WTC11 (cell line): Measurements from ENCODE around the gene TP53AIP1. TPM values are rescaled to one million over a fixed set of nuclear protein-coding genes. Genes with fewer than 3 reads are reported as not detected.

Source experiments
- ATAC-seq: fragments of 200-7000 bp; cut with Tn5 transposase; 2 replicates; pipeline ENCODE4 v1.10.0; 2021; ENCODE audit warnings: mild to moderate bottlenecking, moderate library complexity
- CTCF ChIA-PET: fragments of 300-600 bp; sonication (Branson Sonifier 250); formaldehyde crosslinking; loops from one replicate; lab custom pipeline; 2021; ENCODE audit warnings: antibody characterized with exemption; lab: Charles Lee
- POLR2A ChIA-PET: fragments of 350-600 bp; sonication (Branson Sonifier 250); formaldehyde crosslinking; loops from one replicate; lab custom pipeline; 2021; ENCODE audit warnings: antibody characterized with exemption; lab: Charles Lee
- DNase-seq: peaks from one replicate; pipeline ENCODE4 v3.0.0; 2021; ENCODE audit warnings: low spot score
- H3K27ac Mint-ChIP-seq: 2 replicates; pipeline ENCODE4 v1.8.0; 2021; ENCODE audit warnings: mixed read lengths
- H3K27me3 Mint-ChIP-seq: 2 replicates; pipeline ENCODE4 v1.8.0; 2021; ENCODE audit warnings: low read depth, mild to moderate bottlenecking, moderate library complexity, mixed read lengths
- H3K36me3 Mint-ChIP-seq: 2 replicates; pipeline ENCODE4 v1.8.0; 2021; ENCODE audit warnings: mixed read lengths
- H3K4me1 Mint-ChIP-seq: 2 replicates; pipeline ENCODE4 v1.8.0; 2022; ENCODE audit warnings: mixed read lengths
- H3K4me3 Mint-ChIP-seq: 2 replicates; pipeline ENCODE4 v1.8.0; 2021; ENCODE audit warnings: mild to moderate bottlenecking, moderate library complexity, mixed read lengths
- H3K9me3 Mint-ChIP-seq: 2 replicates; pipeline ENCODE4 v1.8.0; 2021; ENCODE audit warnings: mixed read lengths
- ARID4B ChIP-seq: sonication (generic); formaldehyde crosslinking; IDR thresholded peaks from 2 replicates; pipeline ENCODE4 v1.8.0; 2023; ENCODE audit warnings: missing genetic modification reagents, mild to moderate bottlenecking, borderline replicate concordance
- ATF1 ChIP-seq: sonication (generic); formaldehyde crosslinking; IDR thresholded peaks from 2 replicates; pipeline ENCODE4 v1.8.1; 2023; ENCODE audit warnings: mild to moderate bottlenecking, moderate library complexity, missing genetic modification reagents
- E2F4 ChIP-seq: sonication (generic); formaldehyde crosslinking; IDR thresholded peaks from 2 replicates; pipeline ENCODE4 v1.8.1; 2022; ENCODE audit warnings: low read depth, mild to moderate bottlenecking, moderate library complexity, missing genetic modification reagents, borderline replicate concordance
- FOXP1 ChIP-seq: sonication (generic); formaldehyde crosslinking; IDR thresholded peaks from 2 replicates; pipeline ENCODE4 v1.8.0; 2022; ENCODE audit warnings: missing genetic modification reagents, mild to moderate bottlenecking, moderate library complexity, borderline replicate concordance
- FOXP4 ChIP-seq: sonication (generic); formaldehyde crosslinking; IDR thresholded peaks from 2 replicates; pipeline ENCODE4 v1.8.0; 2022; ENCODE audit warnings: mild to moderate bottlenecking, missing genetic modification reagents
- IRF2 ChIP-seq: sonication (generic); formaldehyde crosslinking; IDR thresholded peaks from 2 replicates; pipeline ENCODE4 v1.8.0; 2022; ENCODE audit warnings: low read depth, missing genetic modification reagents, borderline replicate concordance
- JUN ChIP-seq: sonication (generic); formaldehyde crosslinking; IDR thresholded peaks from 2 replicates; pipeline ENCODE4 v1.8.0; 2023; ENCODE audit warnings: mild to moderate bottlenecking, missing genetic modification reagents
- MAX ChIP-seq: sonication (generic); formaldehyde crosslinking; IDR thresholded peaks from 2 replicates; pipeline ENCODE4 v1.8.0; 2022; ENCODE audit warnings: mild to moderate bottlenecking, missing genetic modification reagents
- MYBL2 ChIP-seq: sonication (generic); formaldehyde crosslinking; IDR thresholded peaks from 2 replicates; pipeline ENCODE4 v1.8.1; 2023; ENCODE audit warnings: mild to moderate bottlenecking, moderate library complexity, missing genetic modification reagents
- PRDM15 ChIP-seq: sonication (generic); formaldehyde crosslinking; IDR thresholded peaks from 2 replicates; pipeline ENCODE4 v1.8.0; 2022; ENCODE audit warnings: missing genetic modification reagents
- RELA ChIP-seq: sonication (generic); formaldehyde crosslinking; IDR thresholded peaks from 2 replicates; pipeline ENCODE4 v1.8.1; 2022; ENCODE audit warnings: missing genetic modification reagents, mild to moderate bottlenecking, borderline replicate concordance
- SP1 ChIP-seq: sonication (generic); formaldehyde crosslinking; conservative IDR thresholded peaks from 2 replicates; pipeline ENCODE4 v1.8.1; 2022; ENCODE audit warnings: missing genetic modification reagents
- TEAD4 ChIP-seq: sonication (generic); formaldehyde crosslinking; IDR thresholded peaks from 2 replicates; pipeline ENCODE4 v1.8.0; 2022; ENCODE audit warnings: mild to moderate bottlenecking, missing genetic modification reagents
- TP53 ChIP-seq: sonication (generic); formaldehyde crosslinking; IDR thresholded peaks from 2 replicates; pipeline ENCODE4 v1.8.1; 2023; ENCODE audit warnings: mild to moderate bottlenecking, missing genetic modification reagents
- USF1 ChIP-seq: sonication (generic); formaldehyde crosslinking; IDR thresholded peaks from 2 replicates; pipeline ENCODE4 v1.8.0; 2022; ENCODE audit warnings: mild to moderate bottlenecking, missing genetic modification reagents
- ZNF121 ChIP-seq: sonication (generic); formaldehyde crosslinking; IDR thresholded peaks from 2 replicates; pipeline ENCODE4 v1.8.0; 2023; ENCODE audit warnings: missing genetic modification reagents
- ZNF232 ChIP-seq: sonication (generic); formaldehyde crosslinking; IDR thresholded peaks from 2 replicates; pipeline ENCODE4 v1.8.0; 2022; ENCODE audit warnings: mild to moderate bottlenecking, missing genetic modification reagents
- ZNF263 ChIP-seq: sonication (generic); formaldehyde crosslinking; IDR thresholded peaks from 2 replicates; pipeline ENCODE4 v1.8.1; 2022; ENCODE audit warnings: low read depth, mild to moderate bottlenecking, moderate library complexity, missing genetic modification reagents
- ZNF396 ChIP-seq: fragments of 250-450 bp; sonication (Bioruptor Pico); IDR thresholded peaks from 2 replicates; pipeline ENCODE4 v1.8.0; 2021; ENCODE audit warnings: mild to moderate bottlenecking, moderate library complexity, borderline replicate concordance
- ZNF416 ChIP-seq: fragments of 250-450 bp; sonication (Bioruptor Pico); IDR thresholded peaks from 2 replicates; pipeline ENCODE4 v1.9.0; 2021; ENCODE audit warnings: mild to moderate bottlenecking, inconsistent platforms
- total RNA-seq: library from RNA; stranded (reverse); gene quantifications from 3 replicates; pipeline ENCODE4 v1.2.3, GENCODE V29; 2021

TP53AIP1 gene
- total RNA-seq, 1 experiment from 2014 or later: 0.07 TPM

- TF ChIP-seq FOXP4 (CRISPR knock-in tag) (no peak), ZNF232 (CRISPR knock-in tag) (no peak), MAX (CRISPR knock-in tag) (no peak), IRF2 (CRISPR knock-in tag) (no peak), USF1 (CRISPR knock-in tag) (no peak), JUN (no peak), TP53 (CRISPR knock-in tag) (no peak), ATF1 (CRISPR knock-in tag) (no peak), RELA (no peak), ARID4B (no peak)
These were observed 10.5 kb upstream of the TP53AIP1 start (continued) for GRCh38 chr11:128953151-128953550.

- DNase-seq: no peak
- H3K4me3 Mint-ChIP-seq: no peak overlapping the region
- H3K27me3 Mint-ChIP-seq: peaks cover 16% of the 10 kb centered on the region
- H3K36me3 Mint-ChIP-seq: no peaks in the 10 kb centered on the region
- ChIA-PET CTCF (interaction anchor here (1.6 to 3.3 kb wide), 6 partner anchors 12 to 84 kb away, joined by 4 to 100 read pairs (median 23); partner anchors contain the start of gene KCNJ5), POLR2A (no interaction called here)
- no peaks in the 10 kb centered on the region for H3K4me1 Mint-ChIP-seq
- TF ChIP-seq MYBL2 (CRISPR knock-in tag): no peak
- TF ChIP-seq ZNF396 (CRISPR knock-in tag): no peak
- no peak for TF ChIP-seq ZNF263
- TF ChIP-seq FOXP1 (CRISPR knock-in tag): no peak
- TF ChIP-seq TEAD4 (CRISPR knock-in tag): no peak
- TF ChIP-seq SP1 (CRISPR knock-in tag): no peak
- TF ChIP-seq ZNF121 (CRISPR knock-in tag): no peak
- TF ChIP-seq E2F4 (CRISPR knock-in tag): no peak
- no peak for TF ChIP-seq PRDM15 (CRISPR knock-in tag)
- TF ChIP-seq ZNF416 (CRISPR knock-in tag): no peak
- ATAC-seq: no peak
- H3K27ac Mint-ChIP-seq: no peak overlapping the region
- H3K9me3 Mint-ChIP-seq: no peaks in the 10 kb centered on the region
These were observed 7.3 kb upstream of the TP53AIP1 start for GRCh38 chr11:128949791-128950454.
